Astrocyte (in vitro differentiated cells and primary cell): Measurements from ENCODE around the gene CD59. TPM values are rescaled to one million over a fixed set of nuclear protein-coding genes. Genes with fewer than 3 reads are reported as not detected.
A peak's percentile ranks its signal among the peaks of the same experiment; 100 is the strongest.

Experiments
- DNase-seq: peaks from one replicate; pipeline ENCODE4 v3.0.0-alpha.2; 2010; ENCODE audit warnings: low read depth
- FAIRE-seq: peaks from 2 replicates; lab custom pipeline; 2011; peaks lifted over from hg19 to GRCh38; lab: Jason Lieb, UNC
- H2AFZ ChIP-seq: 2 replicates; pipeline ENCODE4 v1.6.0; 2012; ENCODE audit warnings: low read depth, low read length, inconsistent platforms
- H3K27ac ChIP-seq: 2 replicates; pipeline ENCODE4 v1.5.1; 2011; ENCODE audit warnings: low read depth, low read length, inconsistent platforms
- H3K27me3 ChIP-seq: 2 replicates; pipeline ENCODE4 v1.6.0; 2011; ENCODE audit warnings: low read length, inconsistent platforms; ENCODE audit not compliant: insufficient read depth
- H3K36me3 ChIP-seq: 2 replicates; pipeline ENCODE4 v1.5.1; 2011; ENCODE audit warnings: low read length, inconsistent platforms; ENCODE audit not compliant: insufficient read depth
- H3K4me1 ChIP-seq: 2 replicates; pipeline ENCODE4 v1.5.1; 2011; ENCODE audit warnings: low read length, inconsistent platforms; ENCODE audit not compliant: insufficient read depth
- H3K4me2 ChIP-seq: 2 replicates; pipeline ENCODE4 v1.6.0; 2012; ENCODE audit warnings: low read length, inconsistent platforms
- H3K4me3 ChIP-seq: 2 replicates; pipeline ENCODE4 v1.5.1; 2011; ENCODE audit warnings: low read depth, mild to moderate bottlenecking, low read length, inconsistent platforms; ENCODE audit not compliant: insufficient read depth
- H3K79me2 ChIP-seq: 2 replicates; pipeline ENCODE4 v1.6.0; 2012; ENCODE audit warnings: mild to moderate bottlenecking, low read length, inconsistent platforms; ENCODE audit not compliant: insufficient read depth
- H3K9ac ChIP-seq: 2 replicates; pipeline ENCODE4 v1.6.0; 2012; ENCODE audit warnings: mild to moderate bottlenecking, low read length, inconsistent platforms
- H3K9me3 ChIP-seq: 2 replicates; pipeline ENCODE4 v1.5.1; 2012; ENCODE audit warnings: low read depth, mild to moderate bottlenecking, low read length, inconsistent platforms; ENCODE audit not compliant: insufficient read depth
- H4K20me1 ChIP-seq: 2 replicates; pipeline ENCODE4 v1.6.0; 2012; ENCODE audit warnings: low read length, inconsistent platforms; ENCODE audit not compliant: insufficient read depth
- H3K27ac Mint-ChIP-seq: one replicate; pipeline ENCODE4 v1.8.0; 2021; ENCODE audit warnings: mild to moderate bottlenecking, mixed read lengths; ENCODE audit not compliant: unreplicated experiment
- H3K27me3 Mint-ChIP-seq: one replicate; pipeline ENCODE4 v1.8.0; 2021; ENCODE audit warnings: low read depth, mixed read lengths; ENCODE audit not compliant: unreplicated experiment
- H3K36me3 Mint-ChIP-seq: one replicate; pipeline ENCODE4 v1.8.0; 2021; ENCODE audit warnings: low read depth, mixed read lengths; ENCODE audit not compliant: unreplicated experiment
- H3K4me1 Mint-ChIP-seq: one replicate; pipeline ENCODE4 v1.8.0; 2021; ENCODE audit warnings: low read depth, mixed read lengths; ENCODE audit not compliant: unreplicated experiment
- H3K4me3 Mint-ChIP-seq: one replicate; pipeline ENCODE4 v1.8.0; 2021; ENCODE audit warnings: mild to moderate bottlenecking, moderate library complexity, mixed read lengths; ENCODE audit not compliant: unreplicated experiment
- H3K9me3 Mint-ChIP-seq: one replicate; pipeline ENCODE4 v1.8.0; 2021; ENCODE audit warnings: mild to moderate bottlenecking, mixed read lengths; ENCODE audit not compliant: unreplicated experiment
- EZH2 ChIP-seq: IDR thresholded peaks from 2 replicates; pipeline ENCODE4 v1.6.1; 2012; ENCODE audit warnings: mild to moderate bottlenecking, low read length, inconsistent platforms; ENCODE audit not compliant: insufficient read depth
- total RNA-seq: library from RNA; stranded (reverse); gene quantifications from 2 replicates; pipeline ENCODE4 v1.2.1, GENCODE V29; 2021
- TF ChIP-seq, protein P1 (sequence below): IDR thresholded peaks from 2 replicates; pipeline ENCODE4 v1.5.1; 2011; ENCODE audit warnings: low read depth, mild to moderate bottlenecking, inconsistent platforms, low read length, moderate library complexity; ENCODE audit not compliant: insufficient read depth

CD59 gene
- total RNA-seq, 1 donor from 2014 or later = 587 TPM

DNA sequence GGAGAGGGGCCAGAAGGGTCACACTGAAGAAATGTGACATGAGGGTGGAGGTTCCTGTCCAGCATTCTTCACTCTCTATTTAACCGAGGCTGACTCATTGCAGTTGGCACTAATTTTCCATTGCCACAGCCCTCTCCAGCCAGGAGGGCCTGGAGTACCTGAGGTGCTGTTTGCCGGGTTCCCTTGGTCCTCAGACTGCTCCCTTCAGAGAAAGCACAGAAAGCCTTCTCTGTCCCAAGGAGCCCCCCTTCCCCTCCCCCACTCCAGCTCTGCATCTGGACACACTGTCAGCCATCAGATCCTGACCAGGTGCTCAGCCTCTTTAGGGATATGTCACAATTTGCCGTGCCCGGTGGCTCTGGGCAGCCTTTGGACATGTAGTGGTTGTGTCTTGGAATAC is 32.4 kb downstream of the CD59 start:
- Histone ChIP-seq H4K20me1 (peaks cover 2% of the 10 kb centered on the region), H3K4me2 (peak overlapping the region; percentile 41), H3K9ac (peak overlapping the region; percentile 23), H3K79me2 (peaks cover 16% of the 10 kb centered on the region), H3K4me3 (no peak overlapping the region), H3K9me3 (no peaks in the 10 kb centered on the region), H3K36me3 (peaks cover 38% of the 10 kb centered on the region), H3K27ac (peak overlapping the region; percentile 20), H2AFZ (no peak overlapping the region), H3K4me1 (peaks cover 50% of the 10 kb centered on the region), H3K27me3 (no peaks in the 10 kb centered on the region)
- Mint-ChIP-seq H3K36me3 (peaks cover 11% of the 10 kb centered on the region), H3K4me1 (peaks cover 34% of the 10 kb centered on the region), H3K9me3 (no peaks in the 10 kb centered on the region), H3K27me3 (no peaks in the 10 kb centered on the region), H3K27ac (no peak overlapping the region), H3K4me3 (no peak overlapping the region)
- TF ChIP-seq EZH2 = no peak
- TF ChIP-seq, protein P1, sequence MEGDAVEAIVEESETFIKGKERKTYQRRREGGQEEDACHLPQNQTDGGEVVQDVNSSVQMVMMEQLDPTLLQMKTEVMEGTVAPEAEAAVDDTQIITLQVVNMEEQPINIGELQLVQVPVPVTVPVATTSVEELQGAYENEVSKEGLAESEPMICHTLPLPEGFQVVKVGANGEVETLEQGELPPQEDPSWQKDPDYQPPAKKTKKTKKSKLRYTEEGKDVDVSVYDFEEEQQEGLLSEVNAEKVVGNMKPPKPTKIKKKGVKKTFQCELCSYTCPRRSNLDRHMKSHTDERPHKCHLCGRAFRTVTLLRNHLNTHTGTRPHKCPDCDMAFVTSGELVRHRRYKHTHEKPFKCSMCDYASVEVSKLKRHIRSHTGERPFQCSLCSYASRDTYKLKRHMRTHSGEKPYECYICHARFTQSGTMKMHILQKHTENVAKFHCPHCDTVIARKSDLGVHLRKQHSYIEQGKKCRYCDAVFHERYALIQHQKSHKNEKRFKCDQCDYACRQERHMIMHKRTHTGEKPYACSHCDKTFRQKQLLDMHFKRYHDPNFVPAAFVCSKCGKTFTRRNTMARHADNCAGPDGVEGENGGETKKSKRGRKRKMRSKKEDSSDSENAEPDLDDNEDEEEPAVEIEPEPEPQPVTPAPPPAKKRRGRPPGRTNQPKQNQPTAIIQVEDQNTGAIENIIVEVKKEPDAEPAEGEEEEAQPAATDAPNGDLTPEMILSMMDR = no peak
- peak; percentile 41 for DNase-seq
- FAIRE-seq = no peak

- Histone ChIP-seq H2AFZ (no peak overlapping the region), H3K4me3 (no peak overlapping the region), H3K36me3 (peaks cover 34% of the 10 kb centered on the region), H3K9me3 (no peaks in the 10 kb centered on the region), H3K27me3 (no peaks in the 10 kb centered on the region), H3K4me1 (peaks cover 52% of the 10 kb centered on the region), H3K4me2 (no peak overlapping the region), H3K79me2 (peaks cover 12% of the 10 kb centered on the region), H4K20me1 (no peaks in the 10 kb centered on the region), H3K27ac (peak overlapping the region; percentile 20), H3K9ac (no peak overlapping the region)
- Mint-ChIP-seq H3K4me3 (no peak overlapping the region), H3K4me1 (peaks cover 32% of the 10 kb centered on the region), H3K27me3 (no peaks in the 10 kb centered on the region), H3K36me3 (peaks cover 9% of the 10 kb centered on the region), H3K27ac (peak overlapping the region; percentile 85), H3K9me3 (no peaks in the 10 kb centered on the region)
- no peak for FAIRE-seq
- no peak for TF ChIP-seq EZH2
- TF ChIP-seq, protein P1 = no peak
- DNase-seq = no peak
These were observed 33.0 kb downstream of the CD59 start for GRCh38 chr11:33703234-33703633.

DNA sequence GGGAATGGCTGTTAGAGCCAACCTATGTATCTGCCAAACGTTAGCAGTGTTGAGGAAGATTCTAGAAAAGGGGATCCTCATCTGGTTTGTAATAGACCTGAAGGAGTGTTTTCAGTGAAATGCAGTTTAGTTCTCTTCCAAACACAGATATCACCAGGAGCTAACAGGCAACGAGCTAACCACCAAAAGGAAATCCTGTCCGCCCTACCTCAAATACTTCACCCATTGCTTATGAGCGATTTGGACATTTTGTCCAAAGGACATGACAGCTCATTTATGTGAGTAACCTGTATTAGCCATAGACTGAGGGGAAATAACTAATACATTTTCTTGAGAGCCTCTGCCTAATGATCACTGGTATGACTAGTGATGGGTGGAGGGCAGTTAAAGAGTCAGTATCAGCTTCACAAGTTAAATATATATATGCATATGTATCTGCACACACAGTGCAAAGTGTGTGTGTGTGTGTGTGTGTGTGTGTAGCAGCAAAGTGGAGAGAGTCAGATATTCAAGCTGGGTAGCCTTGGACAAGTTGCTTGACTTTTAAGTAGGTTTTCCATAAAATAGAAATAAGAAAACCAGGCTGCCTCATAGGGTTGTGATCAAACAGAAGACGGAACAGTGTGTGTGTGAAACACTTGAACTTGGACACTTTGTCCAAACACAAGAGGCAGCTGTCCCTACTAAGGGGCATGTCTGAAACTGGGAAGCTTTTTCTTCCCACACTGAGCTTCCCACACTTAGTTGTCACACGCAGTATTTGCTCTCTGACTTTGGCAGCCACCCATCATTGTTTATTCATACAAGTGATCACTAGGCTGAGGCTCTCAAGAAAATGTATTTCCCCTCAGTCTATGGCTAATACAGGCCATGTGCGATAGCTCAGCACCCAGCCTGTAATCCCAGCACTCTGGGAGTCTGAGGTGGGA is 34.7 kb downstream of the CD59 start:
- peak overlapping the region; percentile 77 for H3K4me2 ChIP-seq
- peaks cover 32% of the 10 kb centered on the region for H3K4me1 Mint-ChIP-seq
- no peak for FAIRE-seq

More for the DNA sequence above, 34.7 kb downstream of the CD59 start:
- DNase-seq = peak; percentile 76
- Histone ChIP-seq H3K9me3 (no peaks in the 10 kb centered on the region), H3K9ac (peak overlapping the region; percentile 80), H2AFZ (no peak overlapping the region), H3K27me3 (no peaks in the 10 kb centered on the region), H3K79me2 (peaks cover 3% of the 10 kb centered on the region), H3K4me3 (peak overlapping the region; percentile 25), H3K36me3 (peaks cover 19% of the 10 kb centered on the region), H3K4me1 (peaks cover 56% of the 10 kb centered on the region), H3K27ac (peak overlapping the region; percentile 91), H4K20me1 (no peaks in the 10 kb centered on the region)
- H3K27me3 Mint-ChIP-seq = no peaks in the 10 kb centered on the region
- peaks cover 5% of the 10 kb centered on the region for H3K36me3 Mint-ChIP-seq
- TF ChIP-seq, protein P1 = no peak
- no peak for TF ChIP-seq EZH2
- H3K27ac Mint-ChIP-seq = peak overlapping the region; percentile 95
- peak overlapping the region; percentile 83 for H3K4me3 Mint-ChIP-seq
- no peaks in the 10 kb centered on the region for H3K9me3 Mint-ChIP-seq
